ENCODE data around the gene CASP4. TPM values are rescaled to one million over a fixed set of nuclear protein-coding genes. Genes with fewer than 3 reads are reported as not detected.

Gene CASP4
- total and polyA plus RNA-seq, 8 donors: 8.1 to 163 (median 68.3) TPM

GRCh38 chr11:105003151-105003550 lies 34.8 kb upstream of the CASP4 start:
- WGBS, 5 donors: 60 to 91% (median 84%) methylated on average over 2 of the region's 2 CpGs
- H3K4me3 ChIP-seq: no peak overlapping the region
- no peaks in the 10 kb centered on the region for H3K27me3 ChIP-seq
- H3K4me1 ChIP-seq: no peaks in the 10 kb centered on the region
- DNase-seq: no peak
- H3K27ac ChIP-seq: no peak overlapping the region
- TF ChIP-seq POLR2AphosphoS5 (IDR thresholded peaks at IDR 0.05) (no peak), EP300 (IDR thresholded peaks at IDR 0.05) (no peak), POLR2A (IDR thresholded peaks at IDR 0.05) (no peak), CTCF (IDR thresholded peaks at IDR 0.05) (no peak)
- no peaks in the 10 kb centered on the region for H3K36me3 ChIP-seq
- no peaks in the 10 kb centered on the region for H3K9me3 ChIP-seq
- intact Hi-C loops (cut with DNase I; ENCODE audit: low total_unique reads): no loop called here

GRCh38 chr11:105000797-105001196 lies 32.4 kb upstream of the CASP4 start:
- no peak overlapping the region for H3K4me3 ChIP-seq
- H3K4me1 ChIP-seq: no peaks in the 10 kb centered on the region
- 78 to 83% (median 80%) methylated on average over 7 of the region's 7 CpGs for WGBS, 5 donors
- no peak overlapping the region for H3K27ac ChIP-seq
- H3K9me3 ChIP-seq: no peaks in the 10 kb centered on the region
- DNase-seq: peak; percentile 4 to 29
- no peaks in the 10 kb centered on the region for H3K27me3 ChIP-seq
- H3K36me3 ChIP-seq: no peaks in the 10 kb centered on the region
- intact Hi-C loops (cut with DNase I; ENCODE audit: low total_unique reads): no loop called here
- TF ChIP-seq CTCF (IDR thresholded peaks at IDR 0.05) (peak in 4 of 7 experiments; percentile 19 to 54 (median 38)), POLR2AphosphoS5 (IDR thresholded peaks at IDR 0.05) (no peak), POLR2A (IDR thresholded peaks at IDR 0.05) (no peak), EP300 (IDR thresholded peaks at IDR 0.05) (no peak)

- no peak for DNase-seq
- Histone ChIP-seq H3K36me3 (no peaks in the 10 kb centered on the region), H3K4me3 (no peak overlapping the region), H3K4me1 (no peaks in the 10 kb centered on the region), H3K27ac (no peak overlapping the region), H3K27me3 (no peaks in the 10 kb centered on the region), H3K9me3 (no peaks in the 10 kb centered on the region)
- WGBS, 5 donors: 85 to 93% (median 92%) methylated on average over 5 of the region's 5 CpGs
- intact Hi-C loops (cut with DNase I; ENCODE audit: low total_unique reads): no loop called here
- TF ChIP-seq CTCF (IDR thresholded peaks at IDR 0.05) (no peak), EP300 (IDR thresholded peaks at IDR 0.05) (no peak), POLR2AphosphoS5 (IDR thresholded peaks at IDR 0.05) (no peak), POLR2A (IDR thresholded peaks at IDR 0.05) (no peak)
Measured at GRCh38 chr11:105000167-105000566, 31.8 kb upstream of the CASP4 start.

GRCh38 chr11:104999721-105000120 lies 31.3 kb upstream of the CASP4 start:
- H3K4me1 ChIP-seq: no peaks in the 10 kb centered on the region
- no peaks in the 10 kb centered on the region for H3K36me3 ChIP-seq
- WGBS, 5 donors: 26 to 50% (median 40%) methylated on average over 1 of the region's 1 CpG
- TF ChIP-seq CTCF (IDR thresholded peaks at IDR 0.05): no peak
- TF ChIP-seq POLR2A (IDR thresholded peaks at IDR 0.05): no peak
- no peak for TF ChIP-seq EP300 (IDR thresholded peaks at IDR 0.05)
- TF ChIP-seq POLR2AphosphoS5 (IDR thresholded peaks at IDR 0.05): no peak
- no peaks in the 10 kb centered on the region for H3K9me3 ChIP-seq
- no peak overlapping the region for H3K4me3 ChIP-seq
- DNase-seq: no peak
- H3K27me3 ChIP-seq: no peaks in the 10 kb centered on the region
- H3K27ac ChIP-seq: no peak overlapping the region
- intact Hi-C loops (cut with DNase I; ENCODE audit: low total_unique reads): no loop called here

All from stomach (tissue), 9 donors.